ENCODE measurements around the gene CCND2.

DNA sequence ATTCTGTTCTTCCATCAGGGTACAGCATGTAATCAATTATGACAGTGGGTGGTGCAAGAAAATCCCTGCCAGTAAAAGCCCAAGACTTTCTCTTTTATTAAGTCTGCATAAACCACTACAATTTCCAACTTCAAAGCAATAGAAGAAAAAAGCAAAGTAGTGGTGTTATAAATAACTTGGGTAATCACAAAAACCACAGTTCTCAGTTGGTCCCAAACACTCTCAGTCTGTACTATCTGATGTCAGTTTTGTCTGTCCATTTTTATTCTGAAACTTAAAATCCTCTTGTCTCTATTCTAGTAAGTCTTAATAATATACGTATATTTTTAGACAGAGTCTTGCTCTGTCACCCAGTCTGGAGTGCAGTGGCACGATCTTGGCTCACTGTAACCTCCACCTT, 38.7 kb downstream of the CCND2 start:
- TF ChIP-seq, protein P1, sequence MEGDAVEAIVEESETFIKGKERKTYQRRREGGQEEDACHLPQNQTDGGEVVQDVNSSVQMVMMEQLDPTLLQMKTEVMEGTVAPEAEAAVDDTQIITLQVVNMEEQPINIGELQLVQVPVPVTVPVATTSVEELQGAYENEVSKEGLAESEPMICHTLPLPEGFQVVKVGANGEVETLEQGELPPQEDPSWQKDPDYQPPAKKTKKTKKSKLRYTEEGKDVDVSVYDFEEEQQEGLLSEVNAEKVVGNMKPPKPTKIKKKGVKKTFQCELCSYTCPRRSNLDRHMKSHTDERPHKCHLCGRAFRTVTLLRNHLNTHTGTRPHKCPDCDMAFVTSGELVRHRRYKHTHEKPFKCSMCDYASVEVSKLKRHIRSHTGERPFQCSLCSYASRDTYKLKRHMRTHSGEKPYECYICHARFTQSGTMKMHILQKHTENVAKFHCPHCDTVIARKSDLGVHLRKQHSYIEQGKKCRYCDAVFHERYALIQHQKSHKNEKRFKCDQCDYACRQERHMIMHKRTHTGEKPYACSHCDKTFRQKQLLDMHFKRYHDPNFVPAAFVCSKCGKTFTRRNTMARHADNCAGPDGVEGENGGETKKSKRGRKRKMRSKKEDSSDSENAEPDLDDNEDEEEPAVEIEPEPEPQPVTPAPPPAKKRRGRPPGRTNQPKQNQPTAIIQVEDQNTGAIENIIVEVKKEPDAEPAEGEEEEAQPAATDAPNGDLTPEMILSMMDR (IDR thresholded peaks at IDR 0.05) = no peak
- no peak for TF ChIP-seq POLR2A (IDR thresholded peaks at IDR 0.05)

Measured in ovary (tissue), 3 donors.